Measurements from ENCODE around the gene MCAT.
A peak's percentile ranks its signal among the peaks of the same experiment; 100 is the strongest.

The MCAT gene, protein sequence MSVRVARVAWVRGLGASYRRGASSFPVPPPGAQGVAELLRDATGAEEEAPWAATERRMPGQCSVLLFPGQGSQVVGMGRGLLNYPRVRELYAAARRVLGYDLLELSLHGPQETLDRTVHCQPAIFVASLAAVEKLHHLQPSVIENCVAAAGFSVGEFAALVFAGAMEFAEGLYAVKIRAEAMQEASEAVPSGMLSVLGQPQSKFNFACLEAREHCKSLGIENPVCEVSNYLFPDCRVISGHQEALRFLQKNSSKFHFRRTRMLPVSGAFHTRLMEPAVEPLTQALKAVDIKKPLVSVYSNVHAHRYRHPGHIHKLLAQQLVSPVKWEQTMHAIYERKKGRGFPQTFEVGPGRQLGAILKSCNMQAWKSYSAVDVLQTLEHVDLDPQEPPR

DNA sequence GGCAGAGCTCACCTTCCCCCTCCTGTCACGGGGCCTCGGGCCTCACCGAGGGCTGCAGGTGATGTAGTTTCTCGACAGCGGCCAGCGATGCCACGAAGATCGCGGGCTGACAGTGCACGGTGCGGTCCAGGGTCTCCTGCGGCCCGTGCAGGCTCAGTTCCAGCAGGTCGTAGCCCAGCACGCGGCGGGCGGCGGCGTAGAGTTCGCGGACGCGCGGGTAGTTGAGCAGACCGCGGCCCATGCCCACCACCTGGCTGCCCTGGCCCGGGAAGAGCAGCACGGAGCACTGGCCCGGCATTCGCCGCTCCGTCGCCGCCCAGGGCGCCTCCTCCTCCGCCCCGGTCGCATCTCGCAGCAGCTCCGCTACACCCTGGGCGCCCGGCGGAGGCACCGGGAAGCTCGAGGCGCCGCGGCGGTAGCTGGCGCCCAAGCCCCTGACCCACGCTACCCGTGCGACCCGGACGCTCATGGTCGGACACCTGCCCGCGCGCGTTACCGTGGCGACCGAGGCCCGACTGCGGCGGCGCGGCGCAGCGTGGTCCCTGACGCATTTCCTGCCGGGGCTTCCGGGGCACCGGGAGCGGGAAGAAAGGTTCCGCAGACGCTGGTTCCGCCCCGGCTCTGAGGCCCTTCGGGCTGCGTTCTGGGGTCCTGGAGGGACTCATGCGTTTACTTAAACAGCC lies at the start of gene MCAT:
MCAT (minus strand) TSS at position 519 of the 683 bp plus-strand sequence; CDS start at position 469, 50 bp downstream.
- peak; percentile 60 for DNase-seq (ENCODE audit: low read depth)

DNA sequence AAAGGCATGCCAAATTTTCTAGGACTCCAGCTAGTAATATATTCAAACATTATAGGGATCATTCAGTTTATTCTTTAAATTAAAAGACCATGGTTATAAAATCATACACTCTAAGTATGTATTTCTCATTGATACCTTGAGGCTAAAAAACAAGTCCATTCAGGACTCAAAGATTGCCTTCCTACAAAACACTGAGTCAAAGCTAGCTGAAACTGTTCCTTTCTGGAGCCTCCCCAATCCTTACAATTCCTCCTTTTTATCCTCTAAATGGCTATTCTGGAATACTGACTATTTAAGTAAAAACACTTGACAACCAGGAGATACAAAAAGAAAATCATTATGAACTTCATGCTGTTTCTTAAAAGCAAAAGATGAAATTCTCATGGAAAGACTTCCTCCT lies 48.6 kb upstream of the MCAT start:
- DNase-seq (ENCODE audit: low read depth): no peak

DNA sequence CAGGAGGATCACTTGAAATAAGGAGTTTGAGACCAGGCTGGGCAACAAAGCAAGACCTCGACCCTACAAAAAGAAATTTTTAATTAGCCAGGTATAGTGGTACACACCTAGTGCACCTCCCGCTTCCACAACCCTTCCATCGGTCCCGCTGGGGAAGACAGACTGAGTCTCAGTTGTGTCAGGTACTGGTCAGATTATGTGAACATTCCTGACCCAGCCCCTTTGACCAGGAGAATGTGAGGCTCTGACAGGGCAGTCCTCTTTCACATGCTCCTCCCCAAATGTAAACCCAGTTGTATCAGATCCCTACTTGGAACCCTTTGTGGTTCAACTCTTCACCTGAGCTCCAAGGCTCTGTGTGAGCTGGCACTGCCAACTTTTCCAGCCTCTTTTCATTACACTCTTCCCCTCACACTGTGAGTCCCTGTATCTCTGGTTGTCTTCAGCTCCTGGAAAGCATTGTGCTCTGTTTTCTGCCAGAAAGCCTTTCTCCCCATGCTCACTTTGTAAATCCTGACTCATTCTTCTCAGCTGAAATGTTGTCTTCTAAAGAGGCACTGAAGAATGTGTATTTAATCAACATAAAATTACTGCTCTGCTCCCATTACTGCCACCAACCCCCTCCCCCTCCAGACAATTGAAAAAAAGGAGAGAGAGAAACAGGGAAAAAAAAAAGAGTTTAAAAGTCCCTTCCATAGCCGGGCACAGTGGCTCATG lies 45.8 kb upstream of the MCAT start:
- DNase-seq (ENCODE audit: low read depth): no peak

DNA sequence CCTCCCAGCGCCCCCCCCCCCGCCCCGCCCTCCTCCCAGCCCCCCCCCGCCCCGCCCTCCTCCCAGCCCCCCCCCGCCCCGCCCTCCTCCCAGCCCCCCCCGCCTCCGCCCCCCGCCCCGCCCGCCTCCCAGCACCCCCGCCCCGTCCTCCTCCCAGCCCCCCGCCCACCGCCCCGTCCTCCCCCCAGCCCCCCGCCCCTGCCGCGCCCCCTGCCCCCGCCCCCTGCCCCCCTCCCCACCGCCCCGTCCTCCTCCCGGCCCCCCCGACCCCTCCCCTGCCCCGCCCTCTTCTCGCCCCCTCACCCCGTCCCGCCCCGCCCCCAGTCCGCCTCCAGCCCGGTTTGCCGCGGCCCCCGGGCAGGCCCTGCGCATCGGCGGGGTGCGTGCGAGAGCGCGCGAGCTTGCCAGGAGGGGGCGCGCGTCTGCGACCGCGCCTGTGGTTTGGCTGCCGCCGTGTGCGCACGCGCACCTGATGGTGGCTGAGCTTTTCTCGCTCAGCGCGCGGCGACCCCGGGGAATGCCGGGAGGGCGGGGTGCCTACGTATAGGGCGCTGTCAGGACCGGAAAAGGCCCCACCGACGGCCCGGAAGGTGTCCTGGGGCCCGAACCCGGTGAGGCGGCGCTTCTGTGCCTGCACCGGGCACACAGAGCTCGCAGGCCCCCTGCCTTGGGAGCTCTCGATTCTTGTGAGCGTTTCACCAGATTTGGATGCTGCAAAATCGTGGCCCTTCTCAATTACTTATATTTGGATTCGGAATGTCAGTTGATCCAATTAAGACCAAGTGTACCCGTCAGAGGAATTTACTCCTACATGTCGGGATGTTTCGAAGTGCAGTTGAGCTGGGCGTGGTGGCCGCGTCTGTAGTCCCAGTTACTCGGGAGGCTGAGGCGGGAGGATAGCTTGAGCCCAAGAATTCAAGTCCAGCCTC lies 44.2 kb upstream of the MCAT start:
- peak; percentile 85 for DNase-seq (ENCODE audit: low read depth)

DNA sequence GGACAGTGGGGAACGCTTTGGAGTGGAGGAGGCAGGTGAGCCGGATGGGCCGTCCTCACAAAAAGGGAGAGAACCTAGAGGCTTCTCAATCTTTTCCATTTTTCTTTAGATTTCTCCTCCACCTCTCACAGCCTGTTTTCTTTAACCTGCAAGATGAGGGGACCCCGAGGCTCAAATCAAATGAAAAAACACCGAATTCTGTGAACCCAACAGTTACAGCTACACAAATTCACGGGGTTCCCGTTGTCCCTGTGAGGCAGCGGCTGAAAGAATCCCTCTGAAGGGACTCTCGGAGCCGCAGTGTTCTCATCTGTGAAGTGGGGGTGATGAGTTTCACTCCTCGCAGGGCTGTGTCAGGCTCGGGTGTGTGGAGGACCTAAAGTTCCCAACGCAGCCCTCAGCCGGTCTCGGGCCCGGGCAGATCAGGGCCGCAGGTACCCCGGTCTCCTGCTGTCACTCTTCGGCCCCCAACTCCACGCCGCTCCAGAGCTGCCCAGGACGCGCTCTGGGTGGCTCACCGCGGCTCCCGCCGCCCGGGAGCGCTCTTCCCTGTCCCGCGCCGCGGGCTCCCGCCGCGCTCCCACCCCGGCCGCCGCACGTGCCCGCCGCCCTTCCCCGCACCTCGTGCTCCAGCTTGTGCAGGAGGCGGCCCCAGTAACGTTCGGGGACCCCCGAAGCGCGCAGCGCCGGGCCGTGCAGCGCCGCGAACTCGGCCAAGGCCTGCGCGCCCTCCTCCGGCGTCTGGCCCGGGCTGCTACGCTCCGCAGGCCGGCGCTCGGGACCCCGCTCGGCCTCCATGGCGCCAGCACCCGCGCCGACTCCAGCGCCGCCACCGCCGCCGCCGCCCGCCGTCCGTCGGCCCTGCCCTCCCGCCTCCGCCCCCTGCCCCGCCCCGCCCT lies 43.3 kb upstream of the MCAT start, which contains the start of gene TTLL12:
TTLL12 (minus strand) TSS at position 863 of the 899 bp plus-strand sequence; CDS start at position 798, 65 bp downstream.
- DNase-seq (ENCODE audit: low read depth): no peak

DNA sequence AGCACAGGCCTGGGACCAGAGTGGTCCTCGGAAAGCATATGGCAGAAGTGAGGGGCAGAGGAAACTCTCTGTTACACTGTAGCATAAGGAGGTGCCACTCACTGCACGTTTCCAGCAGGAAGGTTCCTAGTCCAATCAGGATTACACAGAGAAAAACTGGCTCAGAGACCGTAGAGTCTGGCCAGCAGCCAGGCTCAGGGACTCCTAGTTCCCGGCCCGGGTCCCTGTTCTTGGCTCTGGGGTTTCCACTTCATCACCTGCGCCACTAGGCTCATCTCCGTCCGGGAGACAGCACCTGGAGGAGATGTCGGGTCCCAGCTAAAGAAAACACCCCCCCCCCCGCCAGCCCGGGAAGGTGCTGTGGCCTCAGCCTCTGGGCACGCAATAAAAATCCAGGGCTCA lies 42.7 kb upstream of the MCAT start:
- DNase-seq (ENCODE audit: low read depth): no peak

DNA sequence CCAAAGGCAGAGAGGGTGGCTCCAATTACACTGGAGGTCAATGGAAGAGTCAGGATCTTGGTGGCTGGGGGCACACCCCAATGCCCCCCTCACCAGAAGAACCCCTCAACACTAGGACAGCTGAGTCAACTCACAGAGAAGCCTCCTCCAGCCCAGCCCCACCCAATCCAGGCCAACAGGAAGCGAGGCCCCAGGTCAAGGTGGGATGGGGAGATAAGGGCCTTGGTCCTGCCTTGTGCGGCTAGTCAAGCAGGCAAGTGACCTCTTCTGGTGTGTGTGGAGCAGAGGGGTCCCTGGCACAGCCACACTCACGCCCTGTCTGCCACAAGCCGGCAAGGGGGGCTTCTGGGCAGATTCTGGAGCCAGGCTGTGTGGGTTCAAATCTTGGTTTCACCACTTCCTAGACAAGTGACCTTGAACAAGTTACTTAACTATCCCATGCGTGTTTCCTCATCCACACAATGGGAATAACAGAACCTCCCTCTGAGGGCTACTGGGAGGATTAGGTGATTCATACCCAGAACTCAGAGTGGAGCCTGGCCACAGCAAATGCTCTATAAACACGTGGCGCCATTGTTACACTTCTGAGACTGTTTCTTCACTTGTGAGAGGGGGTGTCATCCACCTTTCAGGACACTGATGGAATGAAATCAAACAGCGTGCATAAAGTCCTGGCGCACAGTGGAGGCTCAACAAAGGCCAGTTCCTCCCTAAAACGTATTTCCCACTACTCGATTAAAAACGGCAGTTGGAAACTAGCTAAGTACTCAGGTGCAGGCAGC lies 40.5 kb upstream of the MCAT start:
- DNase-seq (ENCODE audit: low read depth): peak; percentile 84

DNA sequence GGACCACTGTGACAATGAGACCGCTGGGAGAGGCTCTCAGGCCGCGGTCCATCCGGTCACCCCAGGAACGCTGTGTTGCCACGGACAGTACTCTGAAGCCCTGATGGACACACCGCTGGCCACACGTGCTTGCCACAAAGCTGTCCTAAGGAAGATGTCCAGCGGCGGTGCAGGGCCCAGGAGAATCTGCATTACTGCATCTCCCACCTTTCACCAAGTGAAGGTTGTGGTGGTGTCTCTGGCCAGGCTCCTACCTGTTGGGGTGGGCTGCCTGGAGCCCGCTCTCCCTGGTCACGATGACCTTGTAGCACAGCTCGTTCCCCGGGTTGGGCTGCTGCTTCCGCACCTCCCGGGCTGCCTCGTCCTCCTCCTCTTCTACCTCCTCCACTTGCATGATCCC lies 39.5 kb upstream of the MCAT start:
- DNase-seq (ENCODE audit: low read depth): no peak

DNA sequence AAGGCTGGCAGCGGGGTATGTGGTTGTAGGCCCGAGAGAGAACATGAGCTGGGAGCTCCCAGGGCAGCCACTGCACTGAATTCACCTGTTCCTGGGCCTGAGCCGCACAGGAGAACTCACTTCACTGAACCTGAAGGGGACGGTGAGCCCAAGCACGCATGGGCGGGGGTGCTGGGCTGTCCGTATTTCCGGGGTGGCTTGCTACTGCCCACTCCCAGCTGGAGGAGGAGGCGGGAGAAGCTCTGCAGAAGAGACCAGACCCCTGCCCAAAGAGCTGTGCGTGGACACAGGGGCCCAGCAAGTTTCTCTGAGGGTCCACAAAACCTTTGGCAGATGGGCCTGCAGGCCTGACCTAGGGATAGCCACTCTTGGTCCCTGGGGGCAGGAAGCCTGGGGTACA lies 38.9 kb upstream of the MCAT start:
- DNase-seq (ENCODE audit: low read depth): no peak

DNA sequence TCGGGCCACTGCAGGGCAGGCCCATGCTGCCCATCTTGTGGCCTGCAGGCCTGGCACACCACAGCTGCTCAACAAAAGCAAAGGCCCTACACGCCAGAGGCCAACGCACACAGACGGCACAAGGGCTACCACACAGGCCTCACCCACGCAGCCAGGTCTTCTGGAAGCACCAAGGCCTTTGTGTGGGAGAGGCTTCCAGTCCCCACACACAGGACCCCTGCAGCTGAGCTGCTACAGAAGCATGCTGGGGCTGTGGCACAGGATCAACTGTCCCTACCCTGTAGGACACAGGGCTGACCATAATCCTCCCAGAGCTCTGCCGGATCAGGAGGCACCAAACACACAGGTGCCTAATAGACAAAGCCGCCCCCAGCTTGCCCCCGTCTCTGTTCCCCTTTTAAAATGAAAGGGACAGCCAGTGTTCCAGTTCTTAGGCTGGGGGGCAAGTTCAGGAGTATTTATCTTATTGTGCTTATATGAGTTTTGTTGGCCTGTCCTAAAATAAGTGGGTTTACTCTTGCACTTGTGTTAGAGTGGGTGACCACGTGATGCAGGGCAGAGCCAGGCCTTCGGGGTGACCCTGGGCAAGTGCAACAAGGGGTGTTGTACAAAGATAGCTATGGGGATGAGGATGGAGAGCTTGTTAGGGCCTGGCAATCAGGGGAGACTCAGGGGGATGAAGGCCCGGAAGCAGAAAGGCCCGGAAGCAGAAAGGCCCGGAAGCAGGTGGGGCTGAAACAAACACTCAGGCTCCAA lies 38.3 kb upstream of the MCAT start:
- no peak for DNase-seq (ENCODE audit: low read depth)

DNA sequence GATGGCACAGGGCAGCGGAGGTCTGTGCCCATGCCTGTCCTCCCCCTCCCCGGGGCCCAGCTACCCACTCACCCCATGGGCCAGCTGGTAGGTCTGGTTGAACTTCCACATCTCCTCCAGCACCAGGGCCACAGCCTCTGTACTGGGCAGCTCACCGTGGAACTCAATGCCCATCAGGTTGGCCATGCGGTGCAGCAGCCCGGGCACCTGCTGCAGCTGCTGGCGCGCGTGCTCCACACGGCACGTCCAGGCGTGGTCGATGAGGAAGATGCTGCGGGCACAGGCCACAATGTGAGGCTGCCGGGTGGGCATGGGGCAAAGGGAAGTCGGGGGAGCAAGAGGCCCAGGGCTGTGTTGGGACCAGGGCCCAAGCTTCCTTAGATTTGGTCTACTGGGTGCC lies 37.5 kb upstream of the MCAT start:
- DNase-seq (ENCODE audit: low read depth): no peak

DNA sequence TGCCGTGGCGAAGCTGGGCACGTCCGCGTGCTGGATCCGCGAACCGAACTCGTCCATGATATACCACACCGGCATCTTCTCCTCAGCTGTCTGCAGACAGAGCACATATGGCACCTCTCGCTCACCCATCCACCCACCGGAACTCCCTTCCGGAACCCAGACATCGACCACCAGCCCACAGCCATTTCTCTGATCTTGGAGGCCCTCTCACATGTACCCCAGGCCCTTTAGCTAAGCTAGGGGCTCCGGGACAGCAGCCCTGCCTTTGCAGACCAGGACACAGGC lies 36.7 kb upstream of the MCAT start:
- no peak for DNase-seq (ENCODE audit: low read depth)

DNA sequence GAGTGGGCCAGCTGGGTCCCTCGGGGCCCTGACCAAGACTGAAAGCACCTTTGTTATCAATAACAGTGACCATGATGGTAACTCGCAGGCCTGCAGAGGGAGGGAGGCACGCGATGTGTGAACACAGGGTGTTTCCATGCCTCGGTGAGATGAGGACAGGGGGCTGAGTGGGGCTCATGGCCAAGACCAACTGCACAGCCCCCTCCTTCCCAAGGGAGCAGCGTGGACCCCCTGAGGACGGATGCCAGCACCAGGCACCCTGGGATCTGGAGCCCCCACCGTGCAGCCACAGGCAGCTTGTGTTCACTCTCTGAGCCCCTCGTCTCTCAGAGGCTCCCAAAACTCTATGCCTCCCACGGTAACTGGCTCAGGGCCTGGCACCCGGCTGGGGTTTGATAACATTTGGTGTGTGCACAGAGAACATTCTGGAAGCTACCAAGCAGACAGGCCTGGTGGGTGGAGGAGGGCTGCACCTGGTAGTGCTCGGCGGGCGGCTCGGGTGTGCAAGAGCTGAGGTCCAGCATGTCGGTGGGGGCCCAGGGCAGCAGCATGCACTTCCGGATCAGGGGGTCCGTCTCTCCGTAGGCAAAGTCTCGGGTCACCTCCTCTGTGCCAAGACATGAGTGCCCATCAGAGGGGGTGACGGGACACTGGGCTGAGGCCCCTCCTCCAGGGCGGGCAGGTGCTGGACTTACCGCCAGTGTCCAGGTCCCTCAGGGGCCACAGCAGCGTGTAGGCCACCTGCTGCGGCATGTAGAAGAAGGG lies 36.1 kb upstream of the MCAT start:
- DNase-seq (ENCODE audit: low read depth): no peak

DNA sequence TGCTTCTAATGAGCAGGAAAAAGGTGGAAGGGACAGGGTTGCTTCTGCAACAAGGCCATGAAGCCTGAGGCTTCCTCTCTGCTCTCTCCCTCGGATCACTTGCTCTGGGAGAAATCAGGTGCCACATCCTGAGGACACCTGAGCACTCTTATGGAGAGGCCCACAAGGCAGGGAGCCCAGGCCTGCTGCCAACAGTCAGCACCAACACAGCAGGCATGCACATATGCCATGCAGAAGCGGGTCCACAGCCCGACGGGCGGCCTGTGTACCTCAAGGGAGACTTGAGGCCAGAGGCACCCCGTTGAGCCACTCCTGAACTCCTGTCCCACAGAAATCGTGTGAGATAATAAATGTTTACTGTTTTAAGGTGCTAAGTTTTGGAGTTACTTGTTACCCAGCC lies 34.3 kb upstream of the MCAT start:
- no peak for DNase-seq (ENCODE audit: low read depth)

DNA sequence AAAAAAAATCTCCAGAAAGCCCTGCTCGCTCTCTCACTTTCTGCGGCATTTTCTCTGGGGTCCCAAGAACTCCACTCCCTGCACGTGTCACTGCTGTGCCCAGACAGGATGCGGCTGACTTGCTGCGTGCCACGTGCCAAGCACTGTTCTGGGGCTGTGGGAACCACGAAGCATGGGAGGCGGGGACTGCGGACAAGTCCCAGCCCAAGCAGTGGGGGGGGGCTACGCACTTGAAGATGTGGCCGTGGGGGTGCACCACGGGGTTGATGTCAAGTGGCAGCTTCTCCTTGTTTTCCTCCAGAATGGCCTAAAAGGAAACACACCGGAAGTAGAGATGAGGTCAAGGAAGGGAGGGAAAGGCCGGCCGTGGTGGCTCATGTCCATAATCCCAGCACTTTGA lies 32.9 kb upstream of the MCAT start:
- no peak for DNase-seq (ENCODE audit: low read depth)

DNA sequence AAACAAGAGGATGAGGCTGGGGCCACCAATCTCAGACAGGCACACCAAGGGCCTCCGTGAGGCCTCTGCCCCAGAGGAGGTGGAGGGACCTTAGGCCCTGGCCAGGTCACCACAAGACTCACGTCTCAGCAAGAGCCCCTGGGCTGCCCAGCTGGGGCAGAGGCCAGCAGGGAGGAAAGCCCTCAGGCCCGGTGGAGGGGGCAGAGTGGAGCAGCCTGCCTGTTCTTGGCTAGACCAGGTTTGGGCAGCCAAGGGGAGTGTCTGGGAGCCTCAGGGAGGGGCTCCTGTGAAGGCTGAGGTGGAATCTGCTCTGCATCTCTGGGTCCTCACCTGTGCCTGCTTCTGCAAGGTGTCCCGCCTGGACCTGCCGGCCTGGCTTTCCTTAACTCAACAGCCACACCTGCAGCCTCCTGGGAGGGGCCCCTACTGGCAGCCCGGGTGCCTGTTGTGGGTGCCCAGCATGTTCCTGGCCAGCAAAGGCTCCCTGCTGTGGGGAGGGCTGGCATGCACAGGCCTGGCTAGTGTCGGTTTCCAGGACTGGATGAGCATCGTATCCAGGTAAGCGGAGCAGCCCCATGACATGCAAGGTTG lies 31.8 kb upstream of the MCAT start:
- DNase-seq (ENCODE audit: low read depth): no peak

DNA sequence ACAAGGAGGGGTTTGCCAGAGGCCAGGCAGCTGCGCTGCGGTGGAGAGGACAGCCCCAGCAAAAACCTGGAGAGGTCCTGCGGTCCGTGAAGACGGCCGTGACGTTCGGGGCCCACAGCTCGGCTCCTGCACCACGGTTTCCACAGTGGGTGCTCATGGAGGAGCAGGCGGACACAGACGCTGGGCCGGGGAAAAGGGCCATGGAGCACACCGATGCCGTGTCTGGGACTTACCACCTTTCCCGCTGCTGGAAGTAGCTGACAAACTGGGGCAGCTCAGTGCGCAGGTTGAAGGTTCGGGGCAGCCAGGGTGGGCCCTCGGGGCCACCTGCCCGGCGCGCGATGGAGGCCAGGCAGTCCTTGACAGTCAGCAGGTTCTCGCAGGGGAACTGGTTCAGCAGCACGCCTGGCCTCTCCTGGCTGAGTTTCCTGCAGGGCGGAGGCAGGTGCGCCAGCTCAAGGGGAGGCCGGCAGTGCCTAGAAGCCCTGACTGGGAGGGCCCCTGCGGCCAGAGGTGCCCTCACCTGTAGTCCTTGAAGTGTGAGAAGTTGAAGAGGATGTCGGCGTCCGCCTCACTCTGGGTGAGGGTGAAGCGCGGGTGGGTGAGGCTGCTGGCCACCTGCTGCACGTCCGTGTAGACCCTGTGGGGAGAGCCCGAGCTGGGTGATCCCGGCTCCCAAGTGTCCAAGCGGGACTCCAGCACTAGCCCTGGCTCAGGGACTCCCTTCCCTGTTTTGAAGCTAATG lies 30.9 kb upstream of the MCAT start:
- DNase-seq (ENCODE audit: low read depth): no peak

DNA sequence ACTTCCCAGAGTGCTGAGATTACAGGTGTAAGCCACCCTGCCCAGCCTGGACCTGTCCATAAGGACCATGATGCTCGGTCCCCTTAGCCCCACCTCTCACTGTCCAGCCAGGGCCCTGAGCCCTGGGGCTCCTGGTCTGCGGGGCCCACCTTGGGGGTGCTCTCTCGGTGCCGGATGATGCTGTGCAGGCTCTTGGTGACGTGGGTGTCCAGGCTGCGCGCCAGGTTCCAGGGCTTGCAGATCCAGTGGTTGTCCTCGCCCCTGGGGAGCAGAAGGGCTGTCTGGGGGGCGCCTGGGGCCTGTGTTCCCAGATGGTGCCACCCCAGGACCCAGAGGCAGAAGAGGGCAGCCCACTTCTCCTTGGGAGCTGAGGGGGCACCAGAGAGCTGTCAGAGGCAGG lies 30.4 kb upstream of the MCAT start:
- no peak for DNase-seq (ENCODE audit: low read depth)
